ENCODE data around the gene NUTM2G.

GRCh38 chr9:96884443-96884842 is 44.2 kb upstream of the NUTM2G start:
- TF ChIP-seq CTCF (IDR thresholded peaks at IDR 0.05), result no peak
- no peak for TF ChIP-seq POLR2A (IDR thresholded peaks at IDR 0.05; ENCODE audit: low read depth)
